K562 (cell line): ENCODE results near the gene MGA. TPM values are rescaled to one million over a fixed set of nuclear protein-coding genes. Genes with fewer than 3 reads are reported as not detected.

ENCODE experiments used
- CBFA2T2 ChIP-seq: fragments of 450-650 bp; conservative IDR thresholded peaks from 2 replicates; pipeline ENCODE4 v1.6.1; 2017; ENCODE audit warnings: mild to moderate bottlenecking
- CREB5 ChIP-seq: fragments of 250-450 bp; sonication (Bioruptor Pico); IDR thresholded peaks from 2 replicates; pipeline ENCODE4 v1.5.0; 2020; ENCODE audit warnings: mild to moderate bottlenecking
- CTCFL ChIP-seq: IDR thresholded peaks from 2 replicates; pipeline ENCODE4 v1.6.1; 2011; ENCODE audit warnings: borderline replicate concordance, low read depth, mild to moderate bottlenecking, moderate library complexity, low read length; ENCODE audit not compliant: insufficient read depth, poor library complexity, severe bottlenecking
- GTF2B ChIP-seq: IDR thresholded peaks from 2 replicates; pipeline ENCODE4 v1.6.1; 2011; ENCODE audit not compliant: insufficient read length; ENCODE audit errors: extremely low read depth
- MAFG ChIP-seq: fragments of 450-650 bp; conservative IDR thresholded peaks from 2 replicates; pipeline ENCODE4 v1.6.1; 2016; ENCODE audit warnings: missing genetic modification characterization, missing compliant biosample characterization
- MBD2 ChIP-seq: sonication (generic); IDR thresholded peaks from 2 replicates; pipeline ENCODE4 v1.6.1; 2016; ENCODE audit warnings: low read depth, borderline replicate concordance
- NFIC ChIP-seq: fragments of 450-650 bp; IDR thresholded peaks from 2 replicates; pipeline ENCODE4 v1.6.1; 2017; ENCODE audit warnings: mild to moderate bottlenecking, inconsistent platforms
- RAD51 ChIP-seq: fragments of 450-650 bp; IDR thresholded peaks from 2 replicates; pipeline ENCODE4 v1.7.1; 2016; ENCODE audit warnings: low read depth, mild to moderate bottlenecking, borderline replicate concordance
- RBM14 ChIP-seq: fragments of 200-400 bp; formaldehyde crosslinking; IDR thresholded peaks from 2 replicates; pipeline ENCODE4 v1.6.1; 2018; ENCODE audit warnings: low read depth, mild to moderate bottlenecking, low read length, moderate library complexity, borderline replicate concordance; ENCODE audit not compliant: insufficient read depth
- SMARCB1 ChIP-seq: IDR thresholded peaks from 2 replicates; pipeline ENCODE4 v1.6.1; 2011; ENCODE audit warnings: improper control_type of control experiment, low read depth; ENCODE audit not compliant: insufficient read length
- SMC3 ChIP-seq: conservative IDR thresholded peaks from 2 replicates; pipeline ENCODE4 v1.6.1; 2011; ENCODE audit warnings: low read depth, low read length, improper control_type of control experiment; ENCODE audit not compliant: insufficient read depth
- TCFL5 ChIP-seq: fragments of 250-450 bp; sonication (Bioruptor Pico); conservative IDR thresholded peaks from 2 replicates; pipeline ENCODE4 v1.6.1; 2021; ENCODE audit warnings: mild to moderate bottlenecking, moderate library complexity, matching md5 sums
- XRCC3 ChIP-seq: fragments of 450-650 bp; IDR thresholded peaks from 2 replicates; pipeline ENCODE4 v1.6.1; 2017; ENCODE audit warnings: mild to moderate bottlenecking, moderate library complexity
- ZNF318 ChIP-seq, 2 experiments: fragments of 450-650 bp; IDR thresholded peaks; 2 replicates each; pipeline ENCODE4 v1.6.1; 2016; ENCODE audit warnings: mild to moderate bottlenecking in 2 of 2, borderline replicate concordance in 1 of 2, low read depth in 1 of 2, moderate library complexity in 1 of 2
- polyA plus RNA-seq, 8 experiments: library from polyadenylated mRNA; depleted of rRNA in 4 of 8; stranded (reverse) in 5 of 8; unstranded in 3 of 8; fragments of >200 nt; fragmentation: Nextera tagmentation in 2 of 8; fragmentation: Illumina TruSeq in 1 of 8; extraction: Ambion mirVana in 2 of 8; extraction: Trizol in 1 of 8; gene quantifications; 2 replicates each; pipeline versions ENCODE4 v1.2.1 to v1.2.3, GENCODE V29; 2011 to 2014; ENCODE audit warnings: inconsistent platforms in 1 of 8, missing spikeins in 1 of 8
- total RNA-seq, 7 experiments: library from RNA; depleted of rRNA in 6 of 7; stranded (reverse); fragments of >200 nt in 6 of 7; fragmentation: Illumina TruSeq in 2 of 7; extraction: Trizol in 2 of 7; gene quantifications; 2 replicates each; pipeline versions ENCODE4 v1.2.1 to v1.2.3, GENCODE V29; 2011 to 2021; ENCODE audit warnings: low replicate concordance in 1 of 7

MGA gene
- total and polyA plus RNA-seq, 9 of the 15 experiments (the other 6 are each of a cell fraction or from before 2014, with no cell fraction given): 4.7 to 56.1 (median 21.1) TPM

GRCh38 chr15:41790756-41791546 is 130.7 kb downstream of the MGA start (continued):
- TF ChIP-seq ZNF318 (IDR thresholded peaks at IDR 0.05; ENCODE audit: borderline replicate concordance in 1 of 2, low read depth in 1 of 2) (no peak), SMC3 (no peak), CREB5 (CRISPR knock-in tag) (no peak), NFIC (0 out of 2 replicates have a peak, but pooled peaks have one; percentile 32), CBFA2T2 (peak; percentile 60), GTF2B (no peak), SMARCB1 (no peak), XRCC3 (no peak), MAFG (tag) (no peak), MBD2 (peak; percentile 41; the same call in 1 of the 2 replicates), TCFL5 (no peak), CTCFL (no peak), RAD51 (no peak), RBM14 (no peak)
